PC-3 (cell line): Measurements from ENCODE around the gene PCBP1. TPM values are rescaled to one million over a fixed set of nuclear protein-coding genes. Genes with fewer than 3 reads are reported as not detected.

Experiments
- ATAC-seq: fragments of 200-7000 bp; cut with Tn5 transposase; 2 replicates; pipeline ENCODE4 v1.9.1; 2020; ENCODE audit warnings: mild to moderate bottlenecking, moderate library complexity
- BruUV-seq: library from RNA; stranded (reverse); fragments of 400-500 nt; replicated peaks from 2 replicates; lab custom pipeline; 2021; lab: Mats Ljungman, UMichigan
- CTCF ChIA-PET: fragments of 300-600 bp; sonication (Branson Sonifier 250); formaldehyde crosslinking; loops from one replicate; lab custom pipeline; 2022; ENCODE audit warnings: antibody characterized with exemption; lab: Charles Lee
- POLR2A ChIA-PET: fragments of 300-600 bp; sonication (Branson Sonifier 250); formaldehyde crosslinking; loops from one replicate; lab custom pipeline; 2022; ENCODE audit warnings: antibody characterized with exemption; ENCODE audit not compliant: unreplicated experiment; lab: Charles Lee
- DNase-seq: peaks from one replicate; pipeline ENCODE4 v3.0.0-alpha.2; 2015
- H2AFZ ChIP-seq: fragments of 300-600 bp; sonication (generic); 2 replicates; pipeline ENCODE4 v1.6.0; 2016; ENCODE audit warnings: antibody characterized with exemption, low read length
- H3F3A ChIP-seq: fragments of 300-600 bp; sonication (generic); one replicate; pipeline ENCODE4 v1.6.0; 2017; ENCODE audit warnings: antibody characterized with exemption, low read length, control low read depth, mild to moderate bottlenecking; ENCODE audit not compliant: unreplicated experiment
- H3K27ac ChIP-seq: fragments of 300-600 bp; sonication (generic); 2 replicates; pipeline ENCODE4 v1.5.1; 2016; ENCODE audit warnings: mild to moderate bottlenecking, low read length
- H3K27me3 ChIP-seq: fragments of 300-600 bp; sonication (generic); 2 replicates; pipeline ENCODE4 v1.6.1; 2016; ENCODE audit warnings: low read length, mixed read lengths
- H3K36me3 ChIP-seq: fragments of 300-600 bp; sonication (generic); 2 replicates; pipeline ENCODE4 v1.6.1; 2016; ENCODE audit warnings: low read depth, mixed run types, low read length, mixed read lengths
- H3K4me1 ChIP-seq: fragments of 300-600 bp; sonication (generic); 2 replicates; pipeline ENCODE4 v1.5.1; 2016; ENCODE audit warnings: low read length; ENCODE audit not compliant: insufficient read depth
- H3K4me2 ChIP-seq: fragments of 300-600 bp; sonication (generic); 2 replicates; pipeline ENCODE4 v1.6.0; 2016; ENCODE audit warnings: low read length
- H3K4me3 ChIP-seq: fragments of 300-600 bp; sonication (generic); 2 replicates; pipeline ENCODE4 v1.5.1; 2016; ENCODE audit warnings: mild to moderate bottlenecking, low read length, mixed read lengths
- H3K79me2 ChIP-seq: fragments of 300-600 bp; sonication (generic); 2 replicates; pipeline ENCODE4 v1.6.1; 2017; ENCODE audit warnings: low read length, mixed read lengths
- H3K9ac ChIP-seq: fragments of 300-600 bp; sonication (generic); 2 replicates; pipeline ENCODE4 v1.6.0; 2016; ENCODE audit warnings: mild to moderate bottlenecking, low read length
- H3K9me2 ChIP-seq: fragments of 300-600 bp; sonication (generic); replicated peaks from 2 replicates; pipeline ENCODE4 v1.6.1; 2016; ENCODE audit warnings: mixed run types, low read length, mixed read lengths
- H3K9me3 ChIP-seq: fragments of 300-600 bp; sonication (generic); 2 replicates; pipeline ENCODE4 v1.6.1; 2016; ENCODE audit warnings: low read length, mixed read lengths
- H4K20me1 ChIP-seq: fragments of 300-600 bp; sonication (generic); 2 replicates; pipeline ENCODE4 v1.6.1; 2016; ENCODE audit warnings: low read length, mixed read lengths
- EZH2 ChIP-seq: fragments of 300-600 bp; sonication (generic); IDR thresholded peaks from one replicate; pipeline ENCODE4 v1.6.1; 2017; ENCODE audit warnings: antibody characterized with exemption, mild to moderate bottlenecking, low read length; ENCODE audit not compliant: unreplicated experiment
- EZH2phosphoT487 ChIP-seq: fragments of 300-600 bp; sonication (generic); IDR thresholded peaks from 2 replicates; pipeline ENCODE4 v1.6.1; 2018; ENCODE audit warnings: mild to moderate bottlenecking, antibody characterized with exemption, low read length, borderline replicate concordance
- intact Hi-C: fragments of 100-400 bp; cut with micrococcal nuclease; formaldehyde crosslinking; loops from 2 replicates; pipeline ENCODE4 v1.9.0; 2023
- total RNA-seq: library from RNA; depleted of rRNA; stranded (reverse); fragments of >200 nt; gene quantifications from 2 replicates; pipeline ENCODE4 v1.2.3, GENCODE V29; 2014
- TF ChIP-seq, protein P1 (sequence below): fragments of 300-600 bp; sonication (generic); conservative IDR thresholded peaks from 2 replicates; pipeline ENCODE4 v1.5.1; 2017; ENCODE audit warnings: antibody characterized with exemption, low read depth, mild to moderate bottlenecking, low read length

PCBP1 gene
- total RNA-seq, 1 experiment from 2014 or later = 39.2 TPM

DNA sequence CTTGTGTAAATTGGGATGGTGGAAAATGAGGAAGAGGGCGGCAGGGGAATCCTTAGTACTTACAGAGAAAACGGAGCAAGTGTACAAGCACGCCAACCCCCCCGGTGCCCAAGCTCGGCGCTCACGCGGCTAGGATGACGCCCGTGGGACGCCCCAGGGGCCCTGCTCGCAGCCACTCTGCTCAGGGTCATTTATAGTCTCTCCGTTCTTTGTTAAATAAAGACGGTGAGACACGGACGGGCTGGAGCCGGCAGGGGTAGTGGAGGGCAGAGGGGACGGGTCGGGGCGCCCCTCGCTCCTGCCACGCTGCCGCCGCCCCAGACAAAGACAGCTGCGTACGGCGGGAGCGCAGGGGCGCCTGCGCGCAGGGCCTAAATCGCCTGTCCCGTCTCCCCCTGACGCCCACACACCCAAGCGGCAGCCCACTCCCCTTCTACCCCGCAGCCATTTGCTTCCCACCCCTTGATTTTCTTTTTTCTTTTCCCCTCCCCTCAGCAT lies 37.8 kb downstream of the PCBP1 start:
- no peaks in the 10 kb centered on the region for H4K20me1 ChIP-seq
- peak; percentile 38 for DNase-seq
- CTCF ChIA-PET = interaction anchor here (1.0 kb wide), 1 partner anchor 54 kb away, joined by 3 read pairs; no protein-coding TSS in a partner anchor
- intact Hi-C loops = loop anchor here (1.0 to 5.0 kb wide), 3 partner anchors 16 to 38 kb away; partner anchors contain the start of gene PCBP1
- H3K79me2 ChIP-seq = no peaks in the 10 kb centered on the region
- H3K9me3 ChIP-seq = no peaks in the 10 kb centered on the region
- peaks cover 21% of the 10 kb centered on the region for H3K4me1 ChIP-seq
- H3K27ac ChIP-seq = peak overlapping the region; percentile 72
- H2AFZ ChIP-seq = peak overlapping the region; percentile 99
- no TSS peak for BruUV-seq
- H3K36me3 ChIP-seq = no peaks in the 10 kb centered on the region
- peak overlapping the region; percentile 78 for H3K4me3 ChIP-seq
- no peak for TF ChIP-seq EZH2
- no peak for TF ChIP-seq EZH2phosphoT487
- TF ChIP-seq, protein P1, sequence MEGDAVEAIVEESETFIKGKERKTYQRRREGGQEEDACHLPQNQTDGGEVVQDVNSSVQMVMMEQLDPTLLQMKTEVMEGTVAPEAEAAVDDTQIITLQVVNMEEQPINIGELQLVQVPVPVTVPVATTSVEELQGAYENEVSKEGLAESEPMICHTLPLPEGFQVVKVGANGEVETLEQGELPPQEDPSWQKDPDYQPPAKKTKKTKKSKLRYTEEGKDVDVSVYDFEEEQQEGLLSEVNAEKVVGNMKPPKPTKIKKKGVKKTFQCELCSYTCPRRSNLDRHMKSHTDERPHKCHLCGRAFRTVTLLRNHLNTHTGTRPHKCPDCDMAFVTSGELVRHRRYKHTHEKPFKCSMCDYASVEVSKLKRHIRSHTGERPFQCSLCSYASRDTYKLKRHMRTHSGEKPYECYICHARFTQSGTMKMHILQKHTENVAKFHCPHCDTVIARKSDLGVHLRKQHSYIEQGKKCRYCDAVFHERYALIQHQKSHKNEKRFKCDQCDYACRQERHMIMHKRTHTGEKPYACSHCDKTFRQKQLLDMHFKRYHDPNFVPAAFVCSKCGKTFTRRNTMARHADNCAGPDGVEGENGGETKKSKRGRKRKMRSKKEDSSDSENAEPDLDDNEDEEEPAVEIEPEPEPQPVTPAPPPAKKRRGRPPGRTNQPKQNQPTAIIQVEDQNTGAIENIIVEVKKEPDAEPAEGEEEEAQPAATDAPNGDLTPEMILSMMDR = no peak
- POLR2A ChIA-PET = interaction anchor here (0.7 kb wide), 1 partner anchor 12 kb away, joined by 3 read pairs; no protein-coding TSS in a partner anchor
- peak; percentile 66 for ATAC-seq
- H3K4me2 ChIP-seq = peak overlapping the region; percentile 96
- H3K9ac ChIP-seq = peak overlapping the region; percentile 92
- no peaks in the 10 kb centered on the region for H3K27me3 ChIP-seq
- no peaks in the 10 kb centered on the region for H3F3A ChIP-seq
- no peaks in the 10 kb centered on the region for H3K9me2 ChIP-seq

DNA sequence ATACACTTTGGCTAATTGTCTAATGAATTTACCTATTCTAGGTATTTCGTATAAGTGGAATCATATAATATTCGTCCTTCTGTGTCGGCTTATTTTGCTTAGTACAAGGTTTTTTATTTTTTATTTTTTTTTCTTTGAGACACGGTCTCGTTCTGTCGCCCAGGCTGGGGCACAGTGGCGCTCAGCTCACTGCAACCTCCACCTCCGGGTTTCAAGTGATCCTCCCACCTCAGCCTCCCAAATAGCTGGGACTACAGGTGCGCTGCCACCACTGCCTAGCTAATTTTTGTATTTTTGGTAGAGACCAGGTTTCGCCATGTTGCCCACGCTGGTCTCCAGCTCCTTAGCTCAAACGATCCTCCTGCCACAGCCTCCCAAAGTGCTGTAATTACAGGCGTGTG lies 38.2 kb downstream of the PCBP1 start:
- no peaks in the 10 kb centered on the region for H3F3A ChIP-seq
- no peaks in the 10 kb centered on the region for H3K27me3 ChIP-seq
- H3K36me3 ChIP-seq = no peaks in the 10 kb centered on the region
- peak overlapping the region; percentile 78 for H3K4me3 ChIP-seq
- ChIA-PET CTCF (no interaction called here), POLR2A (no interaction called here)
- DNase-seq (no peak), ATAC-seq (no peak)
- peak overlapping the region; percentile 92 for H3K9ac ChIP-seq
- intact Hi-C loops = loop anchor here (2.0 kb wide), 1 partner anchor 17 kb away; no protein-coding TSS in a partner anchor
- H3K27ac ChIP-seq = peak overlapping the region; percentile 72
- no peaks in the 10 kb centered on the region for H3K9me2 ChIP-seq
- H3K79me2 ChIP-seq = no peaks in the 10 kb centered on the region
- no peaks in the 10 kb centered on the region for H3K9me3 ChIP-seq
- TF ChIP-seq, protein P1 = no peak
- TF ChIP-seq EZH2phosphoT487 = no peak
- no peak for TF ChIP-seq EZH2
- no TSS peak for BruUV-seq
- H4K20me1 ChIP-seq = no peaks in the 10 kb centered on the region
- peak overlapping the region; percentile 96 for H3K4me2 ChIP-seq
- peak overlapping the region; percentile 99 for H2AFZ ChIP-seq
- H3K4me1 ChIP-seq = peaks cover 21% of the 10 kb centered on the region

DNA sequence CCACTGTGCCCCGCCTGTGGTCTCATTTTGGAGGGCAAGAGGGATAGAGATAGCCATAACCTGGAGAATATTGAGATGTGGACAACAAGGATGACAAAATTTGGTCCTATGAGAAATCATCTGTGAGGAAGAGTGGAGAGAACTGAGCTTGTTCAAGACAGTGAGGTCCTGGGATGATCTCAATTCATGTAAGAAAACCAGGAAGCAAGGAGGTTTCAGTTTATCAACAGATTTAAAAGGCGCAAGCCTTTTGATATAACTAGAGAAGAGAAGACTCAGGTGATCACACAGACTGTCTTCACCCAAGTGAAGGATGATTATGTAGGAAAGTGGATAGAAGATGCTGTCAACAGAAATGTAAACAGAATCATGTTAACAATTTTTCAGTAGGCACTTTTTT lies 39.1 kb downstream of the PCBP1 start:
- intact Hi-C loops = no loop called here
- DNase-seq = no peak
- no peaks in the 10 kb centered on the region for H3K9me3 ChIP-seq
- CTCF ChIA-PET = no interaction called here
- TF ChIP-seq EZH2 (no peak), EZH2phosphoT487 (no peak)
- TF ChIP-seq, protein P1 = no peak
- H3K4me1 ChIP-seq = peaks cover 21% of the 10 kb centered on the region
- H3F3A ChIP-seq = no peaks in the 10 kb centered on the region
- H3K79me2 ChIP-seq = no peaks in the 10 kb centered on the region
- no peak overlapping the region for H3K4me2 ChIP-seq
- no TSS peak for BruUV-seq
- ATAC-seq = no peak
- H3K4me3 ChIP-seq = no peak overlapping the region
- H4K20me1 ChIP-seq = no peaks in the 10 kb centered on the region
- H2AFZ ChIP-seq = no peak overlapping the region
- H3K36me3 ChIP-seq = no peaks in the 10 kb centered on the region
- no peak overlapping the region for H3K27ac ChIP-seq
- POLR2A ChIA-PET = no interaction called here
- H3K9ac ChIP-seq = no peak overlapping the region
- no peaks in the 10 kb centered on the region for H3K27me3 ChIP-seq
- no peaks in the 10 kb centered on the region for H3K9me2 ChIP-seq
